ENCODE measurements around the gene GATA6.
A peak's percentile ranks its signal among the peaks of the same experiment; 100 is the strongest.

The GATA6 gene

DNA sequence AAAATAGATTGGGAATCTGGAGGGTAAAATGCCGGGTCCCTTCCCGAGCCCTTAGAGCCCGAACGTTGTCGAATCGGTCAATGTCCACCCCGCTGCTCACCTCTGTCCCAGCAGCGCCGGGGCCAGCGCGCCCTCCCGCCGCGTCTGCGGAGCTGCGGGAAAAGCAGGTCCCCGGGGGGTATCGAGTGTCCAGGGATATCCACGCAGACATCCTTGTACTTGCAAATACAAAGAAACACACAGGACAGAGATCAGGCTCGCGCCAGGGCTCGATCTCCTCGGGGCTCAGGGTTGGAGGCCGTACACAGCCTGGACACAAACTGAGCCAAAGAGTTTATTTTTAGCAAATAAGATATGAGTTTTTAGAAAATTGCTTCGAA is 2.3 kb upstream of the GATA6 start:
- no peak for DNase-seq

GRCh38 chr18:22167471-22168241 is 1.7 kb upstream of the GATA6 start:
- no peak for DNase-seq

- no peak for DNase-seq
Measured at GRCh38 chr18:22168360-22168921, 948 bp upstream of the GATA6 start.

DNA sequence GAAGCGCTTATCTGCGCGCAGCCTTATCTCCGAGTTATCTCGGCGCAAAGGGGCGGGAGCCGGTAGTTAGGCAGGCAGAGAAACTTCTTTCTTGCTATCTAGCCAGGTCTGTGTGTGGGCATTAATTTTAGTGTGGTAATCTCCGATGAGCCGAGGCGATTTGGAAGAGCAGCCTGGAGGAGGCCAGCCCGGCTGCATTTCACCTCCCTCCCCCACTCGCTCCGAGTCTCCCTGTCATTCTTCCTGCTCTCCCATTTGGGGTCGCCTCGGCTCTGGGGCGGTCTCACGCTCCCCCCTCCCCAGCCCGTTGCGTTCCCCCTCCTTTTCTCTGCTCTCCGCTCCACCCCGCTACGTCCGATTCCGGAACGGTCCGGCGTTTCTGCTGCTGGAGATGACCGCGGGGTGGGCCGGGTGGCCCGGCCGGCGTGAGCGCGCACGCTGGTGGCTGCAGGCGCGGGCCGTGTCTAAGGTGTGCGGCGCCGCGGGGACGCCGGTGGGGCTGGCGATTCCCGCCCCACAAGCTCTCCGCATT is 566 bp downstream of the GATA6 start:
- peak; percentile 55 for DNase-seq

- peak; percentile 40 for DNase-seq
Measured at GRCh38 chr18:22170421-22171257, 1.2 kb downstream of the GATA6 start.

DNA sequence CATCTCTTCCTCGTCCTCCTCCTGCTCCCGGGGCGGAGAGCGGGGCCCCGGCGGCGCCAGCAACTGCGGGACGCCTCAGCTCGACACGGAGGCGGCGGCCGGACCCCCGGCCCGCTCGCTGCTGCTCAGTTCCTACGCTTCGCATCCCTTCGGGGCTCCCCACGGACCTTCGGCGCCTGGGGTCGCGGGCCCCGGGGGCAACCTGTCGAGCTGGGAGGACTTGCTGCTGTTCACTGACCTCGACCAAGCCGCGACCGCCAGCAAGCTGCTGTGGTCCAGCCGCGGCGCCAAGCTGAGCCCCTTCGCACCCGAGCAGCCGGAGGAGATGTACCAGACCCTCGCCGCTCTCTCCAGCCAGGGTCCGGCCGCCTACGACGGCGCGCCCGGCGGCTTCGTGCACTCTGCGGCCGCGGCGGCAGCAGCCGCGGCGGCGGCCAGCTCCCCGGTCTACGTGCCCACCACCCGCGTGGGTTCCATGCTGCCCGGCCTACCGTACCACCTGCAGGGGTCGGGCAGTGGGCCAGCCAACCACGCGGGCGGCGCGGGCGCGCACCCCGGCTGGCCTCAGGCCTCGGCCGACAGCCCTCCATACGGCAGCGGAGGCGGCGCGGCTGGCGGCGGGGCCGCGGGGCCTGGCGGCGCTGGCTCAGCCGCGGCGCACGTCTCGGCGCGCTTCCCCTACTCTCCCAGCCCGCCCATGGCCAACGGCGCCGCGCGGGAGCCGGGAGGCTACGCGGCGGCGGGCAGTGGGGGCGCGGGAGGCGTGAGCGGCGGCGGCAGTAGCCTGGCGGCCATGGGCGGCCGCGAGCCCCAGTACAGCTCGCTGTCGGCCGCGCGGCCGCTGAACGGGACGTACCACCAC is 2.1 kb downstream of the GATA6 start:
- no peak for DNase-seq

- DNase-seq: no peak
Measured at GRCh38 chr18:22172120-22172582, 2.8 kb downstream of the GATA6 start.

GRCh38 chr18:22172594-22173049 is 3.2 kb downstream of the GATA6 start:
- DNase-seq: no peak

DNA sequence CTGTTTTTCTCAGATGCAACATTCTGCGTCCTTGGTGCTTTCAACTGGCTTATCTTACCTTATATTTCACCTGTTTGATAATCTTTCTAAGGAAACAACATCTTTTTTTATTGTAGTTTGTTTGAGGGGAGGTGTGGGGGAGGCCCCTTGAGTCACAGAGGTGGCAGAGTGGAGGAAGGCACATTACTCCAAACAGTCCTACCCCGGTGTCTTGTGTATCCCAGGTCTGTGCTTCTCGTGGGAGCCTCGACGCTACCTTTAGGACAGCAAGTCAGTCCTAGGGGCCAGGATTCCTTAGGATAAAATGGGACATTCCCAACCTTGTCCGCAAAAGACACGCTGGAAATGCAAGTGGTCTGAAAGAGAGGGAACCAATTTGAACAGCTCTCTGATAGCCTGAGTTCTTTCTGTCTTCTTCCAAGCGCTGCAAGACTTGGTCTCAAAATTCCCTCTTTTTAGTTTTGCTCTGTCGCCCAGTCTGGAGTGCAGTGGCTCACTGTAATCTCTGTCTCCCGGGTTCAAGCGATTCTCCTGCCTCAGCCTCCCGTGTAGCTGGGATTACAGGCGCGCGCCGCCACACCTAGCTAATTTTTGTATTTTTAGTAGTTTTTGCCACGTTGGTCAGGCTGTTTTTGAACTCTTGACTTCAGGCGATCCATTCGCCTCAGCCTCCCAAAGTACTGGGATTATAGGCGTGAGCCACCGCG is 4.0 kb downstream of the GATA6 start:
- no peak for DNase-seq

- DNase-seq: no peak
Measured at GRCh38 chr18:22173928-22174301, 4.5 kb downstream of the GATA6 start.

DNA sequence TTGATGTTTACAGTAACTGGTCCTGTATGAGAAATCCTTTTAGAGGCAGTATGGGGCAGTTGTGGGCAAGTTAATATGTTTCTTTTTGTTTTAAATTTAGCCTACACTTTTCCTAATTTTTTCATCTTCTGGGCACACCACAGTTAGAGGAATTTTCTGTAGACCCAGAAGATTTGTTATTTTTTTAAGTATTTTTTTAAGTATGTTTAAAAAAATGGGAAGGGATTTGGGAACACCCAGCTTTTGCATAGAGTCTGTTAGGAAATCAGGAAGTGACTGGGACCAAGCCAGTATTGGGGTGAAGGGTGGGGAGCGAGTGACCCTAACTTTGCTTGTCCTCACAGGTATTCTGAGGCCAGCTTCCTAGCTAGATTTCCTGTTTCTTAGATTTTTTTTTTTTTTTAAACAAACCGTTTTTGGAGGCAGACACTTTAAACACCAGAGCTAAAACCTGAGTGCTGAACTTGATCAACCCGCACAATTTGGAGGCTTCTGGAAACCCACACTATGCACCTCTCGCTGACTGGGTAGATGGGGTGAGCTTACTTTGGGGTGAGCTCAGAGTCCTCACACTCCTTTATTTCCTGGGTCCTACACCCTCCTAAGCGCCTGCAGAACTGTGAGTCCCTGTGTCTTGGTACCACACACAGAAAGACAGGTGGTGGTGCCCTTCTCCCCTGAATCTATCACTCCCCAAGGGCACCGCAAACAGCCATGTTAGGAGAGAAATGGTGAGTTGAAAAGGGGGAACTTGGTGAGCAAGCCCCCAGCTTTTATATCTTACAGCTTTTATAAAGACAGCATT is 5.2 kb downstream of the GATA6 start:
- no peak for DNase-seq

GRCh38 chr18:22175346-22175745 is 6.0 kb downstream of the GATA6 start:
- DNase-seq: no peak

GRCh38 chr18:22176420-22177326 is 7.3 kb downstream of the GATA6 start:
- DNase-seq: no peak

DNA sequence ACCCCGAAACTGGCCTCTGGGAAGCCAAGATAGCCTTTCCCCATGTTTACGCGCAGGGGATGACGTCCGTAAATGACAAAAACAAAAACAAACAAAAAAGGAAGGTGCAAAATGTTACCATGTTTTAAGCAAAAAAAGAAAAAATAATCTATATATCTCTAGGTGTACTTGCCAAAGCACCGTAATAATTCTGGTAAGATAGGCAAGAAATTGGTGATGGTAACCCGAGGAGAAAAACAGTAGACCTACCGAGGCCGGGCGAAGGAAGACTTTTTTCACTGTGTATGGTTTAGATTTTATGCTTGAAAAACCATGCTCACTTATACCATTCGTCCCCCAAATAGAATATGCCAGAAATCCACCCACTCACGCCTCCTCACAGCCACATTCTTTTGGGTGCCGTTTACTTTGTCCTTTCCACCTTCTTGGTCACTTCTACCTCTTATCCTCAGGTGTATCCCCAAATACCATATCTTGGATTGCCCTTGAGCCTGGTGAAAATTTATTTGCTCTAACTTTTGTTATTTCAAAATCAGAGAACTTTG is 8.0 kb downstream of the GATA6 start:
- DNase-seq: no peak

DNA sequence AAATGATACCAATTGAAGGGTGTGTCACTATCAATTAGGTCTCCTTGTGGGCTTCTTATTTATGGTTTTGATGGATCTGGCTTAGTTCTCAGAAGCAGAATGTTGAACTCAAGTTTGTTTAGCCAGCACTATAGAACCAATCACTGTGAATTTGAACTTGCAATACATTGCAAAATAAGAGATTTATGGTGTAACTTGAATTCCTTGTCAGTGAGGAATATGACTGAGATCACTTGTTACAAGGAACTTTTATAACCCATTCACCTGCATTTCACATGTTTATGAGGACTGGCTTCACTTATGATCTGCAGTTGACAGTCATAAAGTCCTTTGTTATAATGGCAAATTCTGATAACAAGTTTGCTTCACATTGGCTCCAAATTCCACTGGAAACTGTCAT is 9.8 kb downstream of the GATA6 start:
- DNase-seq: no peak

DNA sequence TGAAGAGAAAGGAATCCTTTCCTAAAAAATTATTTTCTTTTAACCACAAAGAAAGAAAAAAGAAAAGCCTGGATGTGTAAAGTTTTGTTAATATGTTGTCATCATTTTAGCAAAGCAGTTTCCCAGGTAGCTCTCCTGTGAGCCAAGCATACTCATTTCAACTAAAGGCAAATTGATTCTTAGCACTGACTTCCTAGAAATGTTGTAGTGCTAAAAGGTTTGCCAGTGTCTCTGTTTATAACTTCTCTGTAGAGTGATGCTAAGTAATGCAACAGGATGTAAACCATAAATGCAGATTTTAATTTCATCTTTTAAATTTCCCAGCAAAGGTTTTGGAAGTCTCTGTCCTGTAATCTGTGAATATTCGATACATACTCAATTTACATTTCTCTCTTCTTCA is 10.2 kb downstream of the GATA6 start:
- DNase-seq: no peak

GRCh38 chr18:22180722-22181121 is 11.3 kb downstream of the GATA6 start:
- no peak for DNase-seq

DNA sequence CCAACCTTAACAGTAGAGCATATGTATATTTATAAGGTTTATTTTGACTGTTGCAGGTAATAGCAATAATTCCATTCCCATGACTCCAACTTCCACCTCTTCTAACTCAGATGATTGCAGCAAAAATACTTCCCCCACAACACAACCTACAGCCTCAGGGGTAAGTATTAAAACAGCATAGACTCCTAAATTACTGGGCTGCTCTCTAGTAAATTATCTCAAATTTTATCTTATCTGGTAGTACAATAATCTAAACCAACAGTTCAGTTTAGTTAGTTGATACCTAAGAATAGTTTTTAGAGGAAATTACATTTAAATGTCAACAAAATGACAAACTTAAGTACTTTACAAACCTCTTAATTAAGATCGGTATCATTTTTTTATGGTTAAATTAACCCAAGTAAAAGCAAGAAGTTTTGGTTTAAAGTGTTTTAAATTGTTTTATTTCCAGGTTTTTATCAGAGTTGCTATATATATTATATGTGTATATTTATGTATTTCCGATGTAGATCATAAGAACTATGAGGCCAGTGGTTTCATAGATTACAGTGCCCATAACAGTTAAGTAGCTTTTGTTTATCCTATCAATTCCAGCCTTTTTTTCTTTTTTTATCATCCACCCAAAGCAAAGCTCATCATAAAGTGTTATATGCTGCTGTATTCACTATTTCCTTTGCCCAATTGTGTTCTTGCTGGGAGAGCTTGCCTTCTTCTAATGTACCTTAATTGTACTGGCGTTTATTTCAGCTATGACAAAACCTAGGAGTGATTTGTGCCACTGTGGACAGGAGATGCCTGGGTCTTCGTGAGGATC is 13.7 kb downstream of the GATA6 start:
- no peak for DNase-seq

DNA sequence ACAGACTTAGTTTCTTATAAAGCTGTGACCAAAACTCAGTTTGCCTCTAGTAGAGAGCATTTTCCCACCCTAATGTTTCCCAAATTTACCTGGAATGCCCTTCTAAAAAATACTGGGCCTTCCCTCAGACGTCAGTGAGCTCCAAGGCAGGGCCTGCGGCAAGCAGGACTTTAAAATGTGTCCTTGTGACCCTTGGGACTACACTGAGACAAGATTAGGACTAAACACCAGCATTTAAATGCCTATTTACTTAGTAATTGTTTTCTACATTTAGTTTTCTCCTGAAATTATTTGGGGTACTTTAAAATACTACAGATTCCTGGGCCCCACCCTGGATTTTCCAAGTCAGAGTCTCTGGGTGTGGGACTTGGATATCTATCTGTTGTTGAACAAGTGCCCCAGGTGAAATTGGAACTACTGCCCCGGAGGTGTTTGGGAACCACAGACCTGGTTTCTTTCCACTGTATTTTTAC is 14.3 kb downstream of the GATA6 start:
- DNase-seq: no peak

Data from kidney glomerular epithelial cell (primary cell).